DND-41 (cell line): ENCODE results near the gene CSNK1A1.

Source experiments
- ATAC-seq: fragments of 200-7000 bp; cut with Tn5 transposase; 3 replicates; pipeline ENCODE4 v1.9.1; 2021; ENCODE audit warnings: low read depth; ENCODE audit not compliant: insufficient read depth
- DNase-seq: peaks from one replicate; pipeline ENCODE4 v3.0.0-alpha.2; 2020
- H2AFZ ChIP-seq: 2 replicates; pipeline ENCODE4 v1.6.0; 2012; ENCODE audit warnings: low read depth, low read length
- H3K27ac ChIP-seq: 2 replicates; pipeline ENCODE4 v1.5.1; 2012; ENCODE audit warnings: low read length, inconsistent platforms
- H3K27me3 ChIP-seq: fragments of 200-600 bp; sonication (generic); 2 replicates; pipeline ENCODE4 v1.6.0; 2012; ENCODE audit warnings: low read length, mild to moderate bottlenecking, inconsistent platforms; ENCODE audit not compliant: insufficient read depth, poor library complexity
- H3K36me3 ChIP-seq: 2 replicates; pipeline ENCODE4 v1.5.1; 2012; ENCODE audit warnings: low read length, inconsistent platforms; ENCODE audit not compliant: insufficient read depth
- H3K4me1 ChIP-seq: 2 replicates; pipeline ENCODE4 v1.5.1; 2012; ENCODE audit warnings: mild to moderate bottlenecking, low read length; ENCODE audit not compliant: insufficient read depth
- H3K4me2 ChIP-seq: 2 replicates; pipeline ENCODE4 v1.6.0; 2012; ENCODE audit warnings: mild to moderate bottlenecking, moderate library complexity, low read length, inconsistent platforms; ENCODE audit not compliant: insufficient read depth
- H3K4me3 ChIP-seq, 2 experiments: fragments of 200-600 bp in 1 of 2; shearing (Covaris generic) in 1 of 2; 2 replicates each; pipeline ENCODE4 v1.5.1; 2012 to 2016; ENCODE audit warnings: inconsistent platforms in 2 of 2, low read length in 2 of 2, mild to moderate bottlenecking in 2 of 2, low read depth in 1 of 2, moderate library complexity in 1 of 2
- H3K79me2 ChIP-seq: 2 replicates; pipeline ENCODE4 v1.6.0; 2012; ENCODE audit warnings: low read length, inconsistent platforms; ENCODE audit not compliant: insufficient read depth
- H3K9ac ChIP-seq: 2 replicates; pipeline ENCODE4 v1.6.0; 2012; ENCODE audit warnings: low read depth, mild to moderate bottlenecking, inconsistent platforms, low read length, moderate library complexity
- H3K9me3 ChIP-seq: 2 replicates; pipeline ENCODE4 v1.5.1; 2012; ENCODE audit warnings: low read length, moderate library complexity, mild to moderate bottlenecking, inconsistent platforms; ENCODE audit not compliant: insufficient read depth, severe bottlenecking
- H4K20me1 ChIP-seq: 2 replicates; pipeline ENCODE4 v1.6.0; 2012; ENCODE audit warnings: low read length; ENCODE audit not compliant: insufficient read depth
- CTCF ChIP-seq: IDR thresholded peaks from 2 replicates; pipeline ENCODE4 v1.5.1; 2012; ENCODE audit warnings: borderline replicate concordance, low read length, moderate library complexity, mild to moderate bottlenecking; ENCODE audit not compliant: poor library complexity, severe bottlenecking; ENCODE audit errors: extremely low read depth
- EZH2 ChIP-seq: IDR thresholded peaks from 3 replicates; pipeline ENCODE4 v1.6.1; 2012; ENCODE audit warnings: borderline replicate concordance, low read depth, mild to moderate bottlenecking, moderate library complexity, low read length, inconsistent platforms; ENCODE audit not compliant: severe bottlenecking

CSNK1A1 gene

GRCh38 chr5:149551227-149552037 is at the start of gene CSNK1A1:
CSNK1A1 (minus strand) TSS chr5:149551439; CDS start chr5:149550964, 475 bp downstream.
- H3K4me3 ChIP-seq: peak within 1 kb of the TSS; percentile 70 to 92
- peak within 1 kb of the TSS; percentile 75 for H3K9ac ChIP-seq
- H3K79me2 ChIP-seq: peaks cover 55% of the 10 kb centered on the region
- peak; percentile 92 for ATAC-seq
- peak within 1 kb of the TSS; percentile 81 for H2AFZ ChIP-seq
- H3K4me2 ChIP-seq: peak within 1 kb of the TSS; percentile 82
- peak within 1 kb of the TSS; percentile 94 for H3K27ac ChIP-seq
- no peaks in the 10 kb centered on the region for H3K27me3 ChIP-seq
- peaks cover 44% of the 10 kb centered on the region for H3K36me3 ChIP-seq
- no peaks in the 10 kb centered on the region for H3K9me3 ChIP-seq
- DNase-seq: peak; percentile 98
- peaks cover 39% of the 10 kb centered on the region for H3K4me1 ChIP-seq
- peak; percentile 68 for TF ChIP-seq CTCF
- TF ChIP-seq EZH2: no peak
- H4K20me1 ChIP-seq: peaks cover 8% of the 10 kb centered on the region; the same call in 1 of the 2 replicates

- Histone ChIP-seq H3K9ac (no peak overlapping the region), H3K36me3 (no peaks in the 10 kb centered on the region), H3K9me3 (no peaks in the 10 kb centered on the region), H3K4me2 (no peak overlapping the region), H3K79me2 (no peaks in the 10 kb centered on the region), H3K4me3 (no peak overlapping the region), H4K20me1 (no peaks in the 10 kb centered on the region), H3K27ac (no peak overlapping the region), H2AFZ (no peak overlapping the region), H3K4me1 (no peaks in the 10 kb centered on the region), H3K27me3 (peaks cover under 1% of the 10 kb centered on the region)
- DNase-seq: no peak
- no peak for ATAC-seq
- TF ChIP-seq CTCF (no peak), EZH2 (no peak)
Observed at GRCh38 chr5:149600932-149601331, 49.7 kb upstream of the CSNK1A1 start.

- TF ChIP-seq EZH2: no peak
- TF ChIP-seq CTCF: no peak
- no peak for ATAC-seq
- Histone ChIP-seq H4K20me1 (no peaks in the 10 kb centered on the region), H3K4me2 (no peak overlapping the region), H2AFZ (no peak overlapping the region), H3K27me3 (peaks cover 8% of the 10 kb centered on the region), H3K9ac (no peak overlapping the region), H3K9me3 (no peaks in the 10 kb centered on the region), H3K4me1 (no peaks in the 10 kb centered on the region), H3K27ac (no peak overlapping the region), H3K36me3 (no peaks in the 10 kb centered on the region), H3K4me3 (no peak overlapping the region), H3K79me2 (no peaks in the 10 kb centered on the region)
- no peak for DNase-seq
Observed at GRCh38 chr5:149599375-149599774, 48.1 kb upstream of the CSNK1A1 start.
